ACHN (cell line): ENCODE data around the gene AKAP12.
A peak's percentile ranks its signal among the peaks of the same experiment; 100 is the strongest.

ENCODE experiments used
- DNase-seq: peaks from one replicate; pipeline ENCODE4 v3.0.0-alpha.2; 2015
- in situ Hi-C: cut with HindIII; loops from 2 replicates; pipeline ENCODE4 v1.10.0; 2017; ENCODE audit warnings: low sequenced_read_pairs, low pct_ligation_motif_present, low pct_unique_long_range_greater_than_20kb

AKAP12 gene

GRCh38 chr6:151232899-151233298, 6.9 kb upstream of the AKAP12 start:
- in situ Hi-C loops = no loop called here

GRCh38 chr6:151233731-151234130, 6.0 kb upstream of the AKAP12 start:
- in situ Hi-C loops = no loop called here
- DNase-seq = no peak

More at GRCh38 chr6:151232899-151233298, 6.9 kb upstream of the AKAP12 start:
- DNase-seq = no peak

DNA sequence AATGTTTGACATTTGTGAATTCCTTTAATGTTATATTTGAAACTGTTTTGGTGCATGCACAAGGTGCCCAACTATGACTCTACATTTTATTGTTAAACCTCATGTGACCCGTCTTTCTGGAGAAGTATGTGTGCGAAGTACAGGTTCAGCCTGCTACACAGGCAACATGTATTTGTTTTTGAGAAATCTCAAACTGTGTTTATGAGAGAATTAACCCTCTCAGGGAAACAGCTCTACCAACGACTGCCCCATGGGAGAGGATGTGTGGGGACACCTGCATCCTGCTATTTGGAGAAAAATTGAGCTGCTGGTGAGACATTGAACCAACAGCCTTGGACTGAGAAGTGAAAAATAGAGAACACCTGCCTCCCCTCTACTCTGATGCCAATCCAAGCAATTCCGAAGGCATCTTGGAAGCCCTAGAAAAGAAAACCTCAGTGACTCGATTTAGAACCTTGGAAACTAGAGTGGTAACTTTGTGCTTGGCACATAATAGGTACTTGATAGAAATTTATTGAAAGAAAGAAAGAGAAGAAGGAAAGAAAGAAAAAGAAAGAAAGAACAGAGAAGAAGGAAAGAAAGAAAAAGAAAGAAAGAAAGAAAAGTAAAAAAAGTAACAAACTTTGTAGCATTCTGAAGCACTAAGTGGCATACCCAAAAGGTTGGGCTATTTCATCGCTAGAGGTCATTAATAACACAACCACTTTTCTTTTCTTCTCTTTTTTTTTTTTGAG, 2.9 kb upstream of the AKAP12 start:
- in situ Hi-C loops = no loop called here
- no peak for DNase-seq

GRCh38 chr6:151240036-151240685, 394 bp downstream of the AKAP12 start:
- in situ Hi-C loops = no loop called here
- DNase-seq = peak; percentile 67

GRCh38 chr6:151240791-151241642, 1.2 kb downstream of the AKAP12 start:
- in situ Hi-C loops = no loop called here
- DNase-seq = peak; percentile 58

- in situ Hi-C loops = no loop called here
These were observed 2.1 kb downstream of the AKAP12 start for GRCh38 chr6:151241853-151242252.

DNA sequence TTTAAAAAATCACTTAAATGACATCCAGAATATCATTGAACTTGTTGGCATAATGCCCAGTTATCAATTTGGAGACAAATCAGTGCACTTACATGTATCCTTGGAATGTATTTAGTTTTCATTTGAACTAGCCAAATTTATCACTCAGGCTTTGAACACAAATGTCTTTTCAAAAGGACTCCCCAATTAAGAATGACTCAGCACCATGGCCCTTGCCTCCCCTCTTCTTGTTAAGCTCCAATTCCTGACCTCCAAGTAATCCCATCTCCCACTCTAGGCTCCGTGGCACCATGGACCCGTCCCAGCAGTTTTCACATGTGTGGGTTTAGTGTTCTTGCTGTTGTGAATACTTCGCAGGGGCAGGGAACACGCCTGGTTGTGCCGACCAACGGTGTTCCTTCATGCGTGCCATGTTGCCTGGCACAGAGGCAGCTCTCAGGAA, 2.7 kb downstream of the AKAP12 start:
- DNase-seq = no peak
- in situ Hi-C loops = no loop called here

More at GRCh38 chr6:151241853-151242252, 2.1 kb downstream of the AKAP12 start:
- no peak for DNase-seq

DNA sequence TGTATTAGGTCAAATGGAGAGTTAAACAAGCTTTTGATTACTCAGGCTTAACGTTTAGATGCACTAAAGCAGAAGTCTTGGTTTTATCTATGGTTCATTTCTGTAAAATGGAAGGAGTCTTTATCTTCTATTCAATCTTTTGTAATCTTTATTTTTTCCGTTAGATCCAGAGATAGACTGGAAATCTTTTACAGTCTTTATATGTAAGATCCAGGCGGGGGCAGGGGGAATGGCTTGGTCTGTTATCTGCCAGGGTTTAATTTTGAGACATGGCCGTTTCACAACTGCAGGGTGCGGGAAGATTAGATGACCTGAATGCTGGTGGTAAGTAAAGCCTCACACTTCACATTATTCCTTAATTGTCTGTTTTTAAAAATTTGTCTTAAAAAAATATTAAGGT, 3.7 kb downstream of the AKAP12 start:
- in situ Hi-C loops = no loop called here

GRCh38 chr6:151247490-151247889, 7.7 kb downstream of the AKAP12 start:
- no peak for DNase-seq
- in situ Hi-C loops = no loop called here

More for the DNA sequence above, 3.7 kb downstream of the AKAP12 start:
- DNase-seq = no peak

- DNase-seq = no peak
- in situ Hi-C loops = no loop called here
These were observed 8.5 kb downstream of the AKAP12 start for GRCh38 chr6:151248295-151248694.

GRCh38 chr6:151252634-151253033, 12.9 kb downstream of the AKAP12 start:
- DNase-seq = no peak
- in situ Hi-C loops = no loop called here

DNA sequence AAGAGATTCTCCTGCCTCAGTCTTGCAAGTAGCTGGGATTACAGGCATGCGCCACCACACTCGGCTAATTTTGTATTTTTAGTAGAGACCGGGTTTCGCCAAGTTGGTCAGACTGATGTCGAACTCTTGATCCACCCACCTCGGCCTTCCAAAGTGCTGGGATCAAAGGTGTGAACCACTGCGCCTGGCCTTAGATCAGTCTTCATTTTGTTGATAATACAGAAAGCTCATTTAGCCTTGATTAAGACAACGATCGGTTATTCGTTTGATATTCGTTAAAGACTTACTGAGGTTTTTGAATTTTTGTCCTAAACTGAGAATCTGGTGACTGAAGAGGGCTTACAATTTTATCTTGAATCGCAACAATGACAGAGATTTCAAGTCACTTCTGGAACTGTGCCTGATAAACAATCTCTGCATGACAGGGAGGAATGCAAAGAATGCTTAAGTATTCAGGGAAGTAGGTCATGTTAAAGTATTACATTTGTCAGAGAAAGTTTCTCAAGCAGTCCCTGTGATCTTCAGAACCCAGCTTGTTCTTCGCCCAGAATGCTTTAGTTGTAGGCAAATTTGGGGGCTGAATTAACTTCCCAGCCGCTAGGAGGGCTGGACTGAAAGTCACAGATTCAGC, 14.8 kb downstream of the AKAP12 start:
- peak; percentile 54 for DNase-seq
- in situ Hi-C loops = no loop called here

GRCh38 chr6:151255811-151256210, 16.0 kb downstream of the AKAP12 start:
- no peak for DNase-seq
- in situ Hi-C loops = no loop called here

GRCh38 chr6:151257985-151258445, 18.2 kb downstream of the AKAP12 start:
- in situ Hi-C loops = no loop called here
- DNase-seq = no peak

DNA sequence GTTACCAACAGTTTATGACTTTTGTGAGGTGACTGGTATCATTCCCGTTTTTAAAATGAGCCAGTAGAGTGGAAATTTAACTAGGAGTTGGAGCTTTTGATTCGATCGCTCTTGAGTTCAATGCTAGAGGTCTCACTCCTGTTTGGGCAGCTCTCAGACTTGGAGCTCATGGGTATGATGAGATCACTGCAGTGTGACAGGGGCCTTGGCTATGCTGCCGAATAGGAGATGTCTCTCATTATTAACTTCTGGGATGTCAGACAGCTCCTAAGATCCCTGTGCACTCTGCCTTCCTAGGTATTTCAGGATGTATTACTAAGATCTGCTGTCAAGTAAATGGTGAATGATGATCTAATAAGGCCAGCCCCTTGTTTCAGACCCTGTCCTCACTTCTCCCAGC, 20.4 kb downstream of the AKAP12 start:
- in situ Hi-C loops = no loop called here
- no peak for DNase-seq

DNA sequence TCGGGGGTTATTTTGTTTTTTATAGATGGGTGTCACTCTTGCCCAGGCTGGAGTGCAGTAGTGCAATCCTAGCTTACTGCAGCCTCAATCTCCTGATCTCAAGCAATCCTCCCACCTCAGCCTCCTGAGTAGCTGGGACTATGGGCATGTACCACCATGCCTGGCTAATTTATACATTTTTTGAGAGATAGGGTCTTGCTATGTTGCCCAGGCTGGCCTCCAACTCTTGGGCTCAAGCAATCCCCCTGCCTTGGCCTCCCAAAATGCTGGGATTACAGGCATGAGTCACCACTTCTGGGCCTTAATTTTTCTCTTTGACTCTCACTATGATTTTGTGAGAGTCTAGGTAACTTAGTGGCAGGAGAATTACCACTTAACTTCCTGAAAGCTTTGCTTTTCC, 23.3 kb downstream of the AKAP12 start:
- DNase-seq = no peak
- in situ Hi-C loops = no loop called here

DNA sequence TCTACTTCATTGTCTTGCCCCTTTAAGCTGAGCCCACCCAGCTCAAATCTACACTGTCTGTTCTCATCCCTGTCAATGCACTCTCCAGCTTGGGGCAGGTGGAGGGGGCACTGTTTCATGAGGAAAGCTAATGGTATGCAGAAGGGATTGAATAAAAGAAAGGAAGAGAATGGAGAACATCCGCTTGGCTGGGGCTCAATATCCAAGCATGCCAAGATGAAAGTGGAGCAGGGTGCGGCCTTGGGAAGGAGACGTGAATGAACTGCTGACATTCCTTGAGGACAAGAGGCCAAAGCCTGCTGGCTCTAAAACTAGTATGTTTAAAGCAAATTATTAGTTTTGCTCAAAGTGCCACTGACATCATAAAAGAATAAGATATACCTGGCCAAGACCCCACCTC, 24.2 kb downstream of the AKAP12 start:
- in situ Hi-C loops = no loop called here
- DNase-seq = no peak

DNA sequence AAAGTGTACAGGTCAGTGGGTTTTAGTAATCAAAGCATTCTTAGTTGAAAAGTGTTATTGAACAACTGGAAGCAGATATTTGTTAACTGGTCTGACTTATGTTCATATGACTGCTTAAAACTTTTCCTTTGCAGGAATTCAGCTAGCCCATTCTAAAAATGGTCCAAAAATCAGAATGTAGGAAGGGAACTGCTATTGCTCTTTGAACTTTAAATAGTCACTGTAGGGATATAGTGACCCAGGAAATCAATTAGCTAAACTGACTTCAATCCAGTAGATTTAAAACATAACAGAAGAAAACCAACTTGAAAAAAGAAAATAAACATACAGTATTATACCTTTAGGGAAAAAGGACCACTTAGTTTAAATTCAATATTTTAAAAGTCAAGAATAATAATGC, 25.5 kb downstream of the AKAP12 start:
- DNase-seq = no peak
- in situ Hi-C loops = no loop called here
